GM12865 (cell line): Measurements from ENCODE around the gene IQCN.
A peak's percentile ranks its signal among the peaks of the same experiment; 100 is the strongest.

Experiments
- DNase-seq: peaks from one replicate; pipeline ENCODE4 v3.0.0; 2010; ENCODE audit warnings: low read depth
- H3K4me3 ChIP-seq: 2 replicates; pipeline ENCODE4 v1.5.1; 2011; ENCODE audit warnings: mild to moderate bottlenecking, low read depth, low read length, control low read depth
- TF ChIP-seq, protein P1 (sequence below): IDR thresholded peaks from 2 replicates; pipeline ENCODE4 v1.5.1; 2011; ENCODE audit warnings: low read length, control low read depth, low read depth, inconsistent platforms; ENCODE audit not compliant: insufficient read depth; ENCODE audit errors: missing control alignments

The IQCN gene

GRCh38 chr19:18306209-18306887, 32.1 kb upstream of the IQCN start:
- TF ChIP-seq, protein P1, sequence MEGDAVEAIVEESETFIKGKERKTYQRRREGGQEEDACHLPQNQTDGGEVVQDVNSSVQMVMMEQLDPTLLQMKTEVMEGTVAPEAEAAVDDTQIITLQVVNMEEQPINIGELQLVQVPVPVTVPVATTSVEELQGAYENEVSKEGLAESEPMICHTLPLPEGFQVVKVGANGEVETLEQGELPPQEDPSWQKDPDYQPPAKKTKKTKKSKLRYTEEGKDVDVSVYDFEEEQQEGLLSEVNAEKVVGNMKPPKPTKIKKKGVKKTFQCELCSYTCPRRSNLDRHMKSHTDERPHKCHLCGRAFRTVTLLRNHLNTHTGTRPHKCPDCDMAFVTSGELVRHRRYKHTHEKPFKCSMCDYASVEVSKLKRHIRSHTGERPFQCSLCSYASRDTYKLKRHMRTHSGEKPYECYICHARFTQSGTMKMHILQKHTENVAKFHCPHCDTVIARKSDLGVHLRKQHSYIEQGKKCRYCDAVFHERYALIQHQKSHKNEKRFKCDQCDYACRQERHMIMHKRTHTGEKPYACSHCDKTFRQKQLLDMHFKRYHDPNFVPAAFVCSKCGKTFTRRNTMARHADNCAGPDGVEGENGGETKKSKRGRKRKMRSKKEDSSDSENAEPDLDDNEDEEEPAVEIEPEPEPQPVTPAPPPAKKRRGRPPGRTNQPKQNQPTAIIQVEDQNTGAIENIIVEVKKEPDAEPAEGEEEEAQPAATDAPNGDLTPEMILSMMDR, result no peak
- peak overlapping the region; percentile 19 for H3K4me3 ChIP-seq
- peak; percentile 51 for DNase-seq

- peak overlapping the region; percentile 68 for H3K4me3 ChIP-seq
- TF ChIP-seq, protein P1, result no peak
- DNase-seq, result peak; percentile 81
Observed at GRCh38 chr19:18304458-18305310, 30.4 kb upstream of the IQCN start.

- DNase-seq, result no peak
- peak overlapping the region; percentile 68 for H3K4me3 ChIP-seq
Observed at GRCh38 chr19:18304208-18304457, 29.9 kb upstream of the IQCN start.

GRCh38 chr19:18301718-18302111, 27.5 kb upstream of the IQCN start:
- no peak for DNase-seq
- TF ChIP-seq, protein P1, result no peak
- H3K4me3 ChIP-seq, result no peak overlapping the region

More at GRCh38 chr19:18304208-18304457, 29.9 kb upstream of the IQCN start:
- TF ChIP-seq, protein P1, result no peak

DNA sequence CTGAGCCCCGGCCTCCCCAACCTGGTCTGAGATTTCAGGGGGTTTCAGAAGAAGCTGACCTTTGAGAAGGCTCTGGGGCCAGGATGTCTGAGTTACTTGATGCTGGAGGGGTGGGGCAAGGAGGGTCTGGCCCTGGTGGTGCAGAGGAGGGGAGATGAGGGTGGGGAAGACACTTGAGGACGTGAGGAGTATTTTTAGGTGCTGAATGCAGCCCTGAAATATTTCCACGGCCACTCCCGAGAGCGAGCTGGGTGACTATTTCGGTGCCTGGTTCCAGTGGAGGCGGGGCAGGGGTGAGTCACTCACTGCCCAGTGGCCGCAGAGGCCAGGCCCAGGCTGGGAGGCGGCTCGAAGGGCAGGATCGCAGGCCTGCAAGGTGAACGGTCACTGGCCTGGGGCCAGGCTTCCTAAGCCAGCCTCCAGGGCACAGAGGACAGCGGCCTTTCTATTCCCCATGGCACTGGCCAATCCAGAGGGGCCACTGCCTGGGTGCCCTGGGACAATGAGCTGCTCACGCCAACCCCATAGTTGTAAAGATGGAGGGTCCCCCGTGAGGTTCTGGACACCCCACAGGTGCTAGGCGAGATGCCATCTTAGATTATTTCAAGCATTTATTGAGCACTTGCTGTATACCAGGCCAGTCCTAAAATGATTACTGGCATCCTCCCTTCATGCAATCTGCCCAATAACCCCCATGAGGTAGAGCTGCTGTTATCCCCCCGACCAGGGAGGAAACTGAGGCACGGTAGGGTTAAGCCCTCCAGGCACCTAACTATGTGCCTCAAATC, 26.9 kb upstream of the IQCN start:
- TF ChIP-seq, protein P1, result no peak
- no peak overlapping the region for H3K4me3 ChIP-seq
- no peak for DNase-seq

DNA sequence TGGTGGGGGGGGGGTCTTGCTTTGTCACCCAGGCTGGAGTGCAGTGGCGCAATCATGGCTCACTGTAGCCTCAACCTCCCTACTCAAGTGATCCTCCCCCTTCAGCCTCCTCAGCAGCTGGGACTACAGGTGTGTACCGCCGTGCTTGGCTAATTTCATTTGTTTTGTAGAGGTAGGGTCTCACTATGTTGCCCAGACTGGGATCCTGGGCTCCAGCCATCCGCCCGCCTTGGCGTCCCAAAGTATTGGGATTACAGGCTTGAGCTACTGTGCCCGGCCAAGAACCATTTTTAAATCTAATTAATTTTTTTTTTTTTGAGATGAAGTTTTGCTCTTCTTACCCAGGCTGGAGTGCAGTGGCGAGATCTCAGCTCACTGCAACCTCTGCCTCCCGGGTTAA, 25.4 kb upstream of the IQCN start:
- H3K4me3 ChIP-seq, result no peak overlapping the region
- TF ChIP-seq, protein P1, result no peak
- DNase-seq, result no peak
